HEK293T (cell line): ENCODE measurements around the gene CCDC57.
"Not testable (repeated sequence)": the region's sequence is repeated elsewhere in the genome, so short reads cannot be mapped to it uniquely, and the experiment has no call there.

Source experiments
- ARNT ChIP-seq: fragments of 450-650 bp; IDR thresholded peaks from 2 replicates; pipeline ENCODE4 v1.6.1; 2017; ENCODE audit warnings: mild to moderate bottlenecking
- BHLHE40 ChIP-seq: fragments of 450-650 bp; IDR thresholded peaks from 2 replicates; pipeline ENCODE4 v1.6.1; 2016; ENCODE audit warnings: mild to moderate bottlenecking, moderate library complexity, borderline replicate concordance
- ELF4 ChIP-seq: fragments of 450-650 bp; IDR thresholded peaks from 2 replicates; pipeline ENCODE4 v1.6.1; 2017; ENCODE audit warnings: antibody characterized with exemption
- FOXA1 ChIP-seq: fragments of 450-650 bp; IDR thresholded peaks from 2 replicates; pipeline ENCODE4 v1.6.1; 2016; ENCODE audit warnings: mild to moderate bottlenecking
- FOXK2 ChIP-seq: fragments of 450-650 bp; IDR thresholded peaks from 2 replicates; pipeline ENCODE4 v1.6.1; 2016; ENCODE audit warnings: mild to moderate bottlenecking
- FOXM1 ChIP-seq: fragments of 450-650 bp; IDR thresholded peaks from 2 replicates; pipeline ENCODE4 v1.6.1; 2017; ENCODE audit warnings: mild to moderate bottlenecking, borderline replicate concordance
- NFRKB ChIP-seq: fragments of 450-650 bp; IDR thresholded peaks from 2 replicates; pipeline ENCODE4 v1.6.1; 2016; ENCODE audit warnings: mild to moderate bottlenecking, moderate library complexity
- PKNOX1 ChIP-seq: fragments of 450-650 bp; IDR thresholded peaks from 2 replicates; pipeline ENCODE4 v1.6.1; 2016
- SP1 ChIP-seq: fragments of 450-650 bp; IDR thresholded peaks from 2 replicates; pipeline ENCODE4 v1.6.1; 2017
- SUZ12 ChIP-seq: fragments of 450-650 bp; IDR thresholded peaks from 2 replicates; pipeline ENCODE4 v1.6.1; 2016; ENCODE audit warnings: mild to moderate bottlenecking
- TARDBP ChIP-seq: fragments of 450-650 bp; IDR thresholded peaks from 2 replicates; pipeline ENCODE4 v1.6.1; 2016
- ZNF384 ChIP-seq: fragments of 450-650 bp; IDR thresholded peaks from 2 replicates; pipeline ENCODE4 v1.6.1; 2016

GRCh38 chr17:82139961-82140360, 72.7 kb downstream of the CCDC57 start:
- TF ChIP-seq SUZ12, FOXM1, ZNF384, TARDBP, SP1, NFRKB, BHLHE40, FOXA1, ARNT, FOXK2, ELF4, PKNOX1: not testable (repeated sequence)
